HG02798 (cell line): ENCODE measurements around the gene GRAP.
"Not testable (repeated sequence)": the region's sequence is repeated elsewhere in the genome, so short reads cannot be mapped to it uniquely, and the experiment has no call there.

Experiments used
- ATAC-seq: cut with Tn5 transposase; IDR thresholded peaks from one replicate; pipeline ENCODE4 v1.9.1; 2021; ENCODE audit warnings: mild to moderate bottlenecking; ENCODE audit not compliant: unreplicated experiment, poor library complexity

Gene GRAP

DNA sequence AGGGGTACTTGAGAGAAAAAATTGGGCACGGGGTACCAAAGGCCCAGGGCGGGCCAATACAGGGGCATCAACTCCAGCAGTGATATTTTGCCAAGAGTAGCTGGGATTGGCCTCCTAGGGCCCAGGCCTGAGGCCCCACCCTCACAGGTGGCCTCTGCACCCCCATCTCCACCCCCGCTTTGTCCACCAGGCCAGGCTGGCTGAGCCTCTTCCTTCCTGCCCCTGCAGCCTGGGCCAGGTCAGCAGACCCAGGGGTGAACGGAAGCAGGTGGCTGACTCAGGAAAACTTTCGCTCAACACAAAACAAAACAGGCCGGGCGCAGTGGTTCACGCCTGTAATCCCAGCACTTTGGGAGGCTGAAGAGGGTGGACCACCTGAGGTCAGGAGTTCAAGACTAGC is 3.7 kb downstream of the GRAP start:
- ATAC-seq: not testable (repeated sequence)

DNA sequence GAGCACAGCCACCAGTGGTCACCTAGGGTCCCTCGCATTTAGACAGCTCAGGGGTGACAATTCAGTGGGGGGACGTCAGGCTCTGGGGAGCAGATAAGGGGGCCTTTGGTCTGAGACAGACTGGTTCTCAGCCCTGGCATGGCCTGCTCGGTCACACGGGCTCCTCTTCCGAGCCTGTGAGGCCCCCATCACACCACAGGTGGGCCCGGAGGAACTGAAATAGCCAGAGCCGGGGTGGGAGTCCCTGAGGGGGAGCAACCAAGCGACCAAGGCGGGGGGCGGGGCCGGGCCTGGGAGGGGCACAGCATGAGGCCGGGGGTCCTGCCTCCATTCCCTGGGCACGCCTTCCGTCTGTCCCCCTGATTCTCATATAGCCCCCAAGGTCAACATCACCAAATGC is 4.4 kb downstream of the GRAP start:
- not testable (repeated sequence) for ATAC-seq

DNA sequence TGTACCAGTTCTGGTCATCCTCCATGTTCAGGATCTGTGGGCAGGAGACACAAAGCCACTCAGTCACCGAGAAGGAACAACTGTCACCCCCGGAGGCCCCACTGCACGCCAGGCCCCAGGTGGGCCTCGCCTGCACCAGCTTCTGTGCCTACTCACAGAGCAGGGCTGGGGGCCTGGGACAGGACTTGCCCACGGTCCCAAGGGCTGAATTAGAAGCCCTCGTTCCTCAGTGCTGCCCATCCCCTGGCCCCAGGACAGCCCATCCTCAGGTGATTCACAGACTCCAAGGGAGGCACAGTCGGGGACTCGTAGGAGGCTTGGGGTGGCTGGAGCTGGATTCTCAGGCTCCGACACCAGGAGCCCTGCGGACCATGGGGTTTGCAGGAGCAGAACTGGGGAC is 4.9 kb downstream of the GRAP start:
- ATAC-seq: not testable (repeated sequence)

DNA sequence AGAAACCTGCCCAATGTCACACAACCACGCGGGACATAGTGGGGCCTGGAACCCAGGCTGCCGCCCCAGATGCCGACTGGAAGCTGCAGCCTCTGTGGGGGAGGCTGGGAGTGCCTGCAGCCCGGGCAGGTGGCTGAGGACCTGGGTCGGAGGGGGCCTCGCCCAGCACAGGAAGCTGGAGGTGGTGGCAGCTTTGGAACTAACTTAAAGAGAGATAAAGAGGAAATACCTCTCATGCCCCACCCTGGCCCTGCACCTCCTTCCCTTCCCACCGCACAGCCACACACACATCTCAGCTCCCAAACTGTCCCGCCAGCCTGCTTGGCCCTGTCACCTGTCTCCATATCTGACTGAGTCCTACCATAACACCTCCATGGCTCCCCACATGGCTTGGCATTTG is 6.4 kb downstream of the GRAP start:
- not testable (repeated sequence) for ATAC-seq

DNA sequence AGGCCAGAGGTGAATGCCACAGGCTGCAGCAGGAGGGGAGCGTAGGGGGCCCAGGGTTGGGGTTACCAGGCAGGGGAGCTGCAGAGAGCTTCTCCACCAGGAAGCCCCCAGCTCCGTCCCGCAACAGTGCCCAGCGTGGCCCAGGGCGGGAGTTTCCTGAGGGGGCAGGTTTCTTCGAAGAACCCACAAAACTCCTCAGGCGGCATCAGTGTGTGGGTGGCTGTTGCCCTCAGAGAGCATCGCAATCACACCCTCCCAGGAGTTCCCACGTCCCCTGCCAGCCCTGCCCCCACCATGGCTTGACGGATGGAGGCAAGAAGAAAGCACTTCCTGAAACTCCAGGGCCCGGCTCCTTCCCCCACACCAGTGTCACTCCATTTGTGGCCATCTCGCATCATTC is 8.0 kb downstream of the GRAP start:
- ATAC-seq: not testable (repeated sequence)

DNA sequence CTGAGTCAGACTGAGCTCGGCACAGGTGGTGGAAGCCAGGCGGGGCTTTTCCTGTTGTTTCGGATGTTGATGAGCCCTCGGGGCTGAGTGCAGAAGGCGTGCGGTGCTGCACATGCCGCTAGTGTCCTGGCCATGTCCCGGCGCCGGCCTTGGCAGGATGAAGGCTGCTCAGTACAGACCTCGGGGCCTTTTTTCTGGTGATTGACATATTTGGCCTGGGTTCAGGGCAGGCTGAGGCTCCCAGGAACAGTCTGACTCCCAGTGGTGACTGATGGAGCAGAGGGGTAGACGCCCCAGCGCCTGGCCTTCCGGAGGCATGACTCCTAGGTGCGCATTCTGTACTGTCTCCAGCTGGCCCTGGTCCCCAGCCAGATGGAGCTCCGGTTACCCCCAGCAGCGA is 8.8 kb downstream of the GRAP start:
- not testable (repeated sequence) for ATAC-seq

DNA sequence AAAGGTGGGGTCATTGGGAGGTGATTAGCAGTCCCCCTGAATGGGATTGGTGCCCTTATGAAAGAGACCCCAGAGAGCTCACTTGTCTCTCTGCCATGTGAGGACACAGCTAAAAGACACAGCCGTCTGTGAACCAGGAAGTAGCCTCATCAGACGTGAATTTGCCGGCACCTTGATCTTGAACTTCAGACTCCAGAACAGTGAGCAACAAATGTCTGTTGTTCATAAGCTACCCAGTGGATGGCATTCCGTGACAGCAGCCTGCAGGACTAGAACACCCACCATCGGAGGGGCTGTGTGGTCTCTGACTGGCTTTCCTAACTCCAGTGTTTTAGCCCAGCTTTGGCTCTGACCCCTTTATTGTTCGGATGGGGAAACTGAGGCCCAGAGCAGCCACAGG is 9.2 kb downstream of the GRAP start:
- ATAC-seq: not testable (repeated sequence)

DNA sequence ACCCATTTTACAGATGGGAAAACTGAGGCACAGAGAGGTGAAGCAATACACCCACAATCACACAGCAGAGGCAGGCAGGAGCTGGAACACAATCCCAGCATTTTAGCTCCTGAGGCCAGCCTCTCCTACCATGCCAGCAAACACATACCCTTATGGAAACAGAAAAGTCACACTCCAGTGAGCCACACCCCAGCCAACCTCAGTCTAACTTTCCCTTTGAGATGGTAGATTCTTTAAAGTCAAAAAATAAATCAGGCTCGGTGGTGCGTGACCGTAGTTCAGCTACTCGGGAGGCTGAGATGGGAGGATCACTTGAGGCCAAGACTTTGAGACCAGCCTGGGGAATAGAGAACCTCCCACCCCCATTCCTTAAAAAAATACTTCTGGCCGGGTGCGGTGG is 10.6 kb downstream of the GRAP start:
- ATAC-seq: not testable (repeated sequence)

DNA sequence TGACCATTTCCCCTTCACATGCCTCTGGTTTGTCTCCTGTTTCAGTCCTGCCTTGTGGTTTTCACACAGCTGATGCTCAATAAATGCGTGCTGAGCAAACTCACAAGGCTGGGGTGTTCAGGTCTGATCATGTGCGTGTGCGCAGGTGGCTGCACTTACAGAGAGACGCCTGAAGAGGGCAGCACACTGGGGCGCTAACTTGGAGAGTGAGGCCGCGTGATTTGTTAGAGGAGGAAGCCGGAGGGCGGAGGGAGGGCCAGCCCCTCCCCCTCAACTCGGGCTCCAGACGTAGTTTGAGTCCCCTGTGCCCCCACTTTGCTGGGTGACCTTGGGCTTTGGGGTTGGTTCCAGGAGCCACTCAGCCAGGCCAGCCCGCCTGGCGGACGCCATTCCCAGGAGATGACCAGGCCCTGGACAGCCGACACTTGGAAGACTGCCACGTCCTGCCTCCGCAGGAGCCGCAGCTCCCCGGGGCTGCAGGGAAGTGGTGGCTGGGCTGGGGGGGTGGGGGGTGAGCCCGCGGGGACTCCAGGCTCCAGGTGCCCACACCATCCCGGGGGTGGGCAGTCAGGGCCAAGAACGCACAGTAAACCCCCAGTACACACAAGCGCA is 14.3 kb downstream of the GRAP start:
- ATAC-seq: peak; percentile 65

DNA sequence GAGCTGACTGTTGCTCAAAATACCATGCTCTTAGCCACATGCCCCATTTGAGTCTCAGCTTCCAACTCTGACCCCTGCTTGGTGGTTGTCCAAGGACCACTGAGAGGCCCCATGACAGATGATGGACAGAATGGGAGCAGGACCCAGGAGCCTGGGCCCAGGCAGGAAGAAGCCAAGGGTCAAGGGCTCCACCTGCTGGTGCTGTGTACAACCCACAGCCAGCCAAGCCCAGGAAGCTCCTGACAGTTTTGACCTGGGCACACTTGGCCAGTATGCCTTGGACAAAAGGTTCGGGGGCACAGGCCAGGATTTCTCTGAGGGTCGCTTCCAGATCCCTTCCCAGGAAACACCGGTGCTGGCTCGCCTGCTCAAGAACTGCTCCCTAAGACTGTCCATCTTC is 15.0 kb downstream of the GRAP start:
- peak; percentile 60 for ATAC-seq

DNA sequence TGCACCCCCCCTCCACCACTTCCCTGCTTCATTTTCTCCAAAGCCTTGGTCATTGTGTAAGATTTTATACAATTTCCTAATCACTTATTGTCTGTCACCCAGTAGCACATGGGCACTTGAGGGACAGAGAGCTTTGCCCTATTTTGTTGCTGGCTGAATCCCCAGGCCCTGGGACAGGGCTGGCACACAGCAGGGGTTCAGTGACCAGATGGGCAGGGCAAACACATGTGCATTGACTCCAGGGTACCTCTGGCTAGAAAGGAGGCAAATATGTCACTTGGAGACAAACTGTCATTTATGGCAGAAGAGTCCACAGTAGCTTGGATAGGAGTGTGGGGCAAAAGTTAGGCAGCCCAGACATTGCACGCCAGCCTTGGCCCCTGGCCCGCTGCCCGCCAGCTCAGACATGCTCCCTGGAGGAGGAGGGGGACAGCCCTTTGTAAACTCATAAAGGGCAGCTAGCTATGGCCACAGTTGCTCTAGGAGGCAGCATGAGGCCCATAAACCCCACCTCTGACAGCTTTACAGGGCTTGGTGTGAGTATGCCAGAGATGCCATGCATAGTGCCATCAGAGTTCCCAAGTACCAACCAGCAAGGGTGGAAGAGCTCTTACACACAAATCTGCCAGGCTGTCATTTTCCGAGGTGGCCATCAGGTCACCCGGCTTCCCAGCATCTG is 15.8 kb downstream of the GRAP start:
- not testable (repeated sequence) for ATAC-seq

DNA sequence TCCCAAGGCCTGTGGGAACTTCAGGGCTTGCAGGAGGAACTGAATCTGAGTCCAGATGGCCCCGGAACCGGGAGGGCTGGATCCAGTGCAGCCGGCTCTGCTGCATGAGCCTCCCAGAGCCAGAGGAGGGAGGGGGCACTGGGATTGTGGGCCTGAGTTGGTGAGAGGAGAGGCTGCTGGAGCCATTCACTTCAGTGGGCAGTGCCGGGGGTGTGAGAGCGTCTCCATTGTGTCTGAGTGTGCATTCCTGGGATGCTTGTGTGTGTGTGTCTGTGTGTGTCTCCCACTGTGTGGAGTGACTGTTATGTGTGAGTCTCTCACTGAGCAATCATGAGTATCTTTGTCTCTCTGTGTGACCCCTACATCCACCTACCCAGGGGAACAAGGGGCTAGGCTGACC is 17.0 kb downstream of the GRAP start:
- ATAC-seq: not testable (repeated sequence)

DNA sequence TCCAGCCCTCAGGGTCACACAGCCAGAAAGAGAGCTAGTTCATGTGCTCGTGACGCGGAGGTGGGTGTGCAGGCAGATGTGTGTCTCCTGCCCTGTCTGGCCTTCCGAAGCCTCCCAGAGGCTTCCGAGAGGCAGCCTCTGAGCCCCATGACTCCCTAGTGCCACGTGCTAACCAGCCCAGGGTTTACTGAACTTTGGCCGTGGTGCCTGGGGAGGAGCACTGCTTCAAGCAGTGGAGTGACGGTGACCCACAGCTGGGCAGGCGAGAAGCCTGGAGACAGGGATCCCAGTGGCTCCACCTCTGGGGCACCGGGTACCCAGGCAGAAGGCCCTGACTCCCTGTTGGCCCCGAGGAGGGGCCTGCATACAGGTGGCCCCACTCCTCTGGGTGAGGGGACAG is 18.1 kb downstream of the GRAP start:
- ATAC-seq: not testable (repeated sequence)

DNA sequence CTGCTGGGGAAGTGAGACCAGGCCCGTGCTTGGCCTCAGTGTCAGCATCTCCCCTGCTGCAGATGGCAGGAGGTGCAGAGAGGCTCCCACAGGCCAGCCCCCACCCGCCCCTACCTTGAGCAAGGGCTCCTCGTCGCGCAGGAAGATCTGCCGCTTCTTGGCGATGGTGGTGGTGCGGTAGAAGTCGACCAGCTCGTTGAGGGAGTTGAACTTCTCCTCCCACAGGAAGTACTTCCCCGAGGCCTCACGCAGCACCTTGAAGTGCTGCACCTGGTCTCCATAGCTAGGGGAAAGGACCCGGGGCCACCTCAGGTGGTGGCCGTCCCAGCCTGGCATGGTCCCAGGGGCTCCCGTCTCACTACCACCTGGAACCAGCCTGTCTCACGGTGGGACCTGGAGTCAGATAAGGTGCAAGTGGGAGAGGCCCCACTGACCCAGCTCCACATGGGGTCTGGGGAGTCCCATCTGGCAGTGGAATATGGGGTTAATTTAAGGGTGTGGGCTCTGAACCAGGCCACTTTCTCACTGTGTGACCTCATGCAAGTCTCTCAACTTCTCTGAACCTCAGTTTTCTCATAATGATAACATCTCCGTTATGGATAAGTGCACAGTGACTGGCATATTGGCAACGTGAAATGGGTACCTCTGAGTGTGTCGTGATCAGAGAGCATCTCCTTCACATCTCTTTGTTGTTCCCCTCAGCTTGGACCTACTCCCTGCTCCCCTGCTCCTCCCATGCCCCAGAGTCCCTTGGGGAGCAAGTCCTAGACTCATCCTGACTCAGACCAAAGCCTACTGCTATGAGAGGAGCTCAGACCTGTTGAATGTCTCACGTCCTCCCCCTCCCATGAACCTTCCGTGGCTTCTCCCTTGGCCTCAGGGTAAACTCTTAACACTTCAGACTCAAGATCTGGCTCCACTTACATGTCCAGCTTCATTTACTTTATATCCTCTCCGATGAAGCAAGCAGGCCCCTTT is 22.4 kb downstream of the GRAP start:
- ATAC-seq: no peak

DNA sequence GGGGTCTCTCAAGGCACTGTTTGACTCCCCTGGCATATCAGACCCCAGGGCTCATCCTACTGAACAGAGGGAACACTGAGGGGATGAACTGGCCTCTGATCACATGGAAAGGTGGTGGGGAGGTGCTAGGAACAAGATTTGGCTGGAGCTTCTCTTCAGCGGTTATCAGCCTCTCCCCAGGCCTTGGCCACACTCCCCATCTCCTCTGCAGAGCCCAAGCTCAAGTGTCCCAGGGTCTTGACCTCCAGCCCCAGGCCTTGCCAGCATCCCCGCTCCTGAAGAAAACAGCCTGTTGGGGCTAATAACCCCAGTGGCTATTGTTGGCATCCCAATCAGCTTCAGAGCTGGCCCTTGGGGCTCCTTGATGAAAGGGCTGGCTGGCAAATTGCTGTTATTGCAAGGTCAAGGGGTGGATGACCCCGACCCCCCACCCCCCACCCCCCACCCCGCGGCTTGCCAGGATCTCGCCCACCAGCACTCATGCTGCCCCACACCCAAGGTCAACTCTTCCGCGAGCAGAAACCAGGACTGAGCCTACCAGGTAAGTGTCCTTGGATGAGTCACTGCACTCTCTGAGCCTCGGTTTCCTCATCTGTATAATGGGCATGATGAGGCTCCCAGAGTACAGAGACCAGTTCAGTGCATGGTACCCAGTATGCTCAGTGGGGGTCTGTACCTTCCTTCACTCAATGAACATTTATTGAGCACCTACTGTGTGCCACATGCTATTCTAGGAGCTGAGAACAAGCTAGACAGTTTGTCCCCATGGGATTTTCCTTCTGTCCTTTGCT is 23.4 kb downstream of the GRAP start:
- ATAC-seq: no peak

DNA sequence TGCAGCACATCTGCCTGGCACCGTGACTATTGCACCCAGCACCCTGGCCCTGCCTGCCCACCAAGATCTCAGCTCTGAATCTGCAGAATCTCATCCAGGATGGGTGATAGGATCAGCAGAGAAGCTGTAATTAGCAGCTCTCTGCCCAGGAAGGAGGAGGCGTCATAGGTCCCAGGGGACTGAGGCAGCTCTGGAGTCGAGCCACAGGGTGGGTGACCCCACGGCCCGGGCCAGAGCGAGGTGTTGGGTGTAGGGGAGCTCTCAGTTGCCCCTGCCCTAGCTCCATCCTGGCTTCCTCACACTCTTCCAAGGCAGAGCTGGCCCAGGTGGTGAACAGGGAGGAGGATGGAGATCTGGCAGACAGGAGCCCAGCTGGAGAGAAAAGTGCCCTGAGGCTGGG is 24.0 kb downstream of the GRAP start:
- ATAC-seq: no peak

DNA sequence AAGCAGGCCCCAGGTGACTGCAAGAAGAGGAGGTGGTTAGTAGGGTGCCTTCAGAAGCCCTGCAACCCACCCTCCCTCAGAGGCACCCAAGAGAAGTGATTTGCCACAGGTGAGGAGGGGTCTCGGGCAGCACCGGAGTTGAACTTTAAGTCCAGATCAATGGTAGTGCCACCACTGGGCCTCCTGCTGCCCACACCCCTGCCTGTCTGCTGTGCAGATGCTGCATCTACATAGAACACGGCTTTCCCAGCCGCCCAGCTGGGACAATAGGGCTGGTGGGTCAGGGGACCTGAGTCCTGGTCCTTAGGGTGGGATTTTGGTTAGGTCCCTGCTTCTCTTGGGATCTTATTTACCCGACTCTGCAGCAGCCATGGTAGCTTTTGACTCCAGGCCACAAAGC is 24.6 kb downstream of the GRAP start:
- ATAC-seq: no peak

DNA sequence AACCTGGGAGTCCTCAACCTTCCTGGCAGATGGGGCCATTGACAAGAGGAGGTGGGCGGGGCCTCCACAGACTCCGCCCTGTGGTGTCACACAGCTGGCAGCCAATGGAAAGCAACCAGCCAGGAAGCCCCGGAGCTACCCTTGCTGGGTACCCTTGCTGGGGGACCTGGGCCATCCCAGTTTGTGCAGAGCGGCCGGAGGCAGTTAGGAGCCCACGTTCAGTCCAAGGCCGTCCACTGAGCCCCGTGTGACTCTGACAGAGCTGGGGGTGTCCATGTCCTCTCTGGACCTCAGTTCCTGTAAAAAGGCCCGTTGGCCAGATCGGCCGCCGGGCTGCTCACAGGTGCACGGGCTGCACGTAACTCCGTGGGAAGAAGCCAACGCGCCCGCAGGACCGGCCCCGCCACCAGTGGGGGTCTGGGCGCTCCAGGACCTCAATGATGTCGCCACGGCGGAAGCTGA is 25.1 kb downstream of the GRAP start:
- no peak for ATAC-seq

DNA sequence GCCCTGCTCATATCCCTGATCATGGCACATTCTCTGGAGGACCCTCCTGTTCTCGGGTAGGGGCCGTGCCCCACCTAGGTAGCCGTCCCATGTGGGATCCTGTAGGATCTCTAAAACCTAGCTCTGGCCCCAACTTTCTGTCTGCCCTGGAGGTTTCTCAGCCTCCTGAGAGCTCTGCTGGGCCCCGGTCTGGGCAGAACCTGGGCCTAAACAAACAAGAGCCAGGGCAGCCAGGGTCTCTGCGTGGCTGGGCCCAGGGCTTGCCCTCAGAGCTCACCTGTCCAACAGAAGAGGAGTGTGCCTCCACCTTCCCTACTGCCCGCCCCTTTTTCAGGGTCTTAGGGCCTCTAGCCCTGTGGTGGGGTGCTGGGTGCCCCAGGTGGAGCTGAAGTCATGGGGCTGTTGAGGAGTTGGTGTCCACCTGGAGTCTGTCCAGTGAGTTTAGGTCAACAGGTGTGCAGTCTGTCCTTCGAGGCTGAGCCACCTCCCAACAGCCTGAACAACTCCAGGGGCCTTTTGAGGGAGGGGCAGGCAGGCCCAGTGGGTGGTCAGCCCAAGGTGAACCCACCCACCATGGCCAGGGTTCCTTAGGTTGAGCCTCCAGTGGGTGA is 25.6 kb downstream of the GRAP start:
- not testable (repeated sequence) for ATAC-seq

DNA sequence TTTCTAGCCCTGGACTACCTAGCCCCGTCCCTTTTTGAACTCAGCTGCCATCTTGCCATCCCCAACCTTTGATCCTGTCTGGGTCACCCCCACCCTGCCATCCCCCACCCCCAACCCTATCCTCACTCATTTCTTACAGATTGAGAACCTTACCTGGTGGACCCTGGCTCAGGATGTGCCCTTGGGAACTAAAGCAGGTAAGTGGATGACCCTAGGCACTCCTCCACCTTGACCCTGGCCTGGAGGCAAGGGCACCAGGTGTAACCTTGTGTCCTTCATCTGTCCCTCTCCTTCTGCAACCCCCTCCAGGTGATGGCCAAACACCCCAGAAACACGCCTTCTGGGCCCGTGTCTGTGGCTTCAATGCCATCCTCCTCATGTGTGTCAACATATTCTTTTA is 26.7 kb downstream of the GRAP start:
- ATAC-seq: no peak
